NCI-H2196 treated with DMSO at 0.1 percent for 48 hours (cell line): Measurements from ENCODE around the gene LRRC34.

Experiments used
- DNase-seq: peaks from one replicate; lab custom pipeline; 2025; ENCODE audit not compliant: unreplicated experiment; lab: John Stamatoyannopoulos, UW

Gene LRRC34

GRCh38 chr3:169764882-169765612, 47.7 kb downstream of the LRRC34 start, which contains the start of gene TERC:
TERC (minus strand) TSS chr3:169765060.
- DNase-seq, result peak; percentile 90

GRCh38 chr3:169764312-169764881, 48.3 kb downstream of the LRRC34 start:
- no peak for DNase-seq

GRCh38 chr3:169760479-169760878, 52.2 kb downstream of the LRRC34 start:
- no peak for DNase-seq

GRCh38 chr3:169759256-169759655, 53.4 kb downstream of the LRRC34 start:
- DNase-seq, result no peak

- DNase-seq, result no peak
Observed at GRCh38 chr3:169758359-169758994, 54.2 kb downstream of the LRRC34 start.

GRCh38 chr3:169755488-169755887, 57.2 kb downstream of the LRRC34 start:
- DNase-seq, result no peak

GRCh38 chr3:169754711-169755110, 58.0 kb downstream of the LRRC34 start:
- no peak for DNase-seq

GRCh38 chr3:169751875-169752274, 60.8 kb downstream of the LRRC34 start:
- DNase-seq, result no peak

GRCh38 chr3:169750665-169751064, 62.0 kb downstream of the LRRC34 start:
- DNase-seq, result no peak

GRCh38 chr3:169748670-169749069, 64.0 kb downstream of the LRRC34 start:
- no peak for DNase-seq

- no peak for DNase-seq
Observed at GRCh38 chr3:169746924-169747323, 65.8 kb downstream of the LRRC34 start.

- no peak for DNase-seq
Observed at GRCh38 chr3:169744366-169745054, 68.2 kb downstream of the LRRC34 start.
